SK-N-MC (cell line): ENCODE measurements around the gene UBE2L6.

ENCODE experiments used
- EZH2 ChIP-seq: fragments of 200-600 bp; sonication (generic); IDR thresholded peaks from one replicate; pipeline ENCODE4 v1.6.1; 2017; ENCODE audit warnings: antibody characterized with exemption
- POLR2AphosphoS5 ChIP-seq: IDR thresholded peaks from 2 replicates; pipeline ENCODE4 v1.6.1; 2012; ENCODE audit warnings: mild to moderate bottlenecking, low read depth, low read length, borderline replicate concordance

GRCh38 chr11:57546451-57546850 lies 21.0 kb downstream of the UBE2L6 start:
- TF ChIP-seq POLR2AphosphoS5: no peak
- no peak for TF ChIP-seq EZH2
